HL-60/S4 (cell line): ENCODE measurements around the gene KCTD15.

Source experiments
- in situ Hi-C: fragments of 300-500 bp; cut with MboI; formaldehyde crosslinking; loops from 2 replicates; pipeline ENCODE4 v1.14.3; 2022; ENCODE audit warnings: low sequenced_read_pairs

The KCTD15 gene

DNA sequence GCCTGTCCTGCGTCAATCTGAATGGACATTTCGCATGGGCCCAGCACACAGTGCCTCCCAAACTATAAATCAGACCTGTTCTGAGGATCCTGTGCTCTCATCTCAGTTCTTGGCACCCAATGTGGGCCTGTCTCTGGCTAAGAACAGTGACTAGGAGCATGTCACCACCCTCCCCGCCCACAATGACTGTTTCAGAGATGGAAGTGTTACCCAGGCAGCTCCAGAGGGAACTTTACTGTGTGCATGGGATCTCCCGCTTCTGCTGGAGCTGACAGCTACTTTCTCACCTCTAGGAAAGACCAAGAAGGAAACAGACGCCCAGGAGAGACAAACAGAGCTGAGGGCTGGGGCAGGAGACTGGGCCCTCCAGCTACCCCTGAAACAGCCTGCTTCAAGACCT is 45.0 kb downstream of the KCTD15 start:
- in situ Hi-C loops, result no loop called here

DNA sequence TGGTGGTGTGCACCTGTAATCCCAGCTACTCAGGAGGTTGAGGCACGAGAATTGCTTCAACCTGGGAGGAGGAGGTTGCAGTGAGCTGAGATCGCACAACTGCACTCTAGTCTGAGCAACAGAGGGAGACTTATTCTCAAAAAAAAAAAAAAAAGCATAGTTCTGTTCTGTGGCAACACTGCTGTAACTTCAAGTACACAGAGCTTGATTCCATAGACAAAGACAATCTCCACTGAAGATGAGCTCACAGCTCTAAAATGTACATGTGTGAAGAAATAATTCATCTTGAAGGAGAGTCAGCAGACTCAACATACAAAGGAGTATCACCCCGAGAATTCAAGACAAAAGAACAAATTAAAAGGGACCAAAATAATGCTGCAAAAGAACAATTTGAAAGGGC is 47.8 kb downstream of the KCTD15 start:
- in situ Hi-C loops, result no loop called here

DNA sequence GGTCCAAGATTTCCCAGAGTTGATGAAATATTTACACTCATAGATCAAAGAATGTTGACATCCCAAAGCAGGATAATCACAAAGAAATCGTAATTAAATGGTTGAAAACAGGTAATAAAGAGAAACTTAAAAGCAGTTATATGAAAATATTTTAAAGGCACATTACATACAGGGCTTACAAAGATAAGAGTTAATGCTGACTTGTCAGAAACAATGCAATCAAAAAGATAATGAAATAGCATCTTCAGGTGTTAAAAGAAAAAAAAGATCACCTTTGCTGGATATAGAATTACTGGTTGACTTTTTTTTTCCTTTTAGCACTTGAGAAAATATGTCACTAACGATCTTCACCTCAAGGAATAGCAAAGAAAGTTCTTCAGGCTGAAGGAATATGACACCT is 48.8 kb downstream of the KCTD15 start:
- in situ Hi-C loops, result no loop called here

DNA sequence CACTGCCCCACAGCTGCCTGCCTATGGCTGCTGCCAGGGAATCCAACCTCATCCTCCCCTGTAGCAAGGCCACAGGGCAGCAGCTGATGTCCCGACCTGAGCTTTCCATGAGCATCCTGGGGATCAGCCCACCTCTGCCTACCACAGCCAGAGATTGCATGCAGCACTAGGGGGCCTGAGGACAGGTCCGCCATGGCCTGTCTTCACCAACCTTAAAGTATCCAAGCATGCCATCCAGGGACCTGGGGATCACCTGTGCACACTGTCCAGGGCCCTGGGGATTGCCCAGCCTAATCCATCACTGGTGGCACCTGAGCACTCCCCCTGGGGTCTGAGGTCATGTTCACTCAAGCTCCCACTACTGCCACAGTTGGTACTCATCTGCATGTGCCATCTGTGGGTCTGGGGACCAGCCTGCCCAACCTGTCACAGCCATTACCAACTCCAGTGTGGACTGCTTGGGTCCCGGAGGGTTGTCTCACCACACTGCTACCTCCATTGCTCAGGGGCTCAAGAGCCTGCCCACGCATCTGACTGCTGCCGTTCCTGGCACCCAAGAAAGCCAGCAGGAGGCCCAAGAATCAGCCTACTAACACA is 53.0 kb downstream of the KCTD15 start:
- in situ Hi-C loops, result no loop called here

DNA sequence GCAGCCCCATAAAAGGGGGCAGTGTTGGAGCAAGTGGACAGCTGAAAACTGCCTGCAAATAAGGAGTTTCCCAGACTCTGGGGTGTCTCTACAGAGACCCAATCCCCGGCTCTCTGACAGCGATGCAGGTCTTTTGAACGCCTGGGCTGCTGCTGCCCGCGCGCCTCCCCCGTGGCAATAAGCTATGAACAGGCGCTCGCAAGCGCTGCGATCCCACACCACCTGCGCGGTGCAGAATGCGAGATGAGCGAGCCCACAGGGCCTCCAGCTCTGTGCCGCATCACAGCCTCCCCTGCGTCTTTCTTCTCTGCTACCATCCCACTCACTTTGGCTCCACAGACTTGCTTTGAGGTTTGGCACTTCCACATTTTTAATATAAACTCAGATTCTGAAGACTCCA is 62.3 kb downstream of the KCTD15 start:
- in situ Hi-C loops, result no loop called here

DNA sequence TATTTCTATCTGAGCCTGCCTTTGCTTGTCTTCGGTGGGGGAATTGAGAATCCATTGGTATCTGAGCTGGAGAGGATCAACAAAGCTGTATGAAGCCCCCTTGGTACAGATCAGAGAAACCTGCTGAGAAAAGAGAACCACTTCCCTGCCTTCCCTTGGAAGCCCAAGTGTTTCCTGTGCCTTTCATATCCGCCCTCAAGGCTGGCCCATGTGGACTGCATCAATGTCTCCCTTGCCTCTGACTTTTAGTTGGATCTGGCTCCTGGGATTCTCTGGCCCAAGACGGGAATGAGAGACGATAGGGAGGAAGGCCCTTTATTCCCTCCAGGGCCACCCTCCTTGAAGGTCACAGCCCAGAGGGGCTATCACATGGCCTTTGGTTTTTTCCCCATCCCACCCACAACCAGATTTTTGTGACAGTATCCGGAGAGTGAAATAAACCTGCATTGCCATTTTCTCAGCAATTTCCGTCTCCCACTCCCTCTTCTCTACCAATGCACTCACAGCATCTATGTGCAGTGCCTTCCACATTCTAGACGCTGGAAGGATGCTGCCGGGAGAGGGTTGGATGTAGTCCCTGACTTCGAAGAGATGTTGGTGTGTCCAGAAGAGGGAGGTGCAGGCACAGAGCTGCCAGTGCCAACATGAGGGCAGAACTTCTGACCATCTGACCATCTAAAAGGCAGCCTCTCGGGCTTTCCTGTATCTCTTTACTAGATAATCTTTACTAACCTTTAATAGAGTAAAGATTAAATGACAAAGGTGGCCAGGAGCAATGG is 63.8 kb downstream of the KCTD15 start:
- in situ Hi-C loops, result no loop called here

DNA sequence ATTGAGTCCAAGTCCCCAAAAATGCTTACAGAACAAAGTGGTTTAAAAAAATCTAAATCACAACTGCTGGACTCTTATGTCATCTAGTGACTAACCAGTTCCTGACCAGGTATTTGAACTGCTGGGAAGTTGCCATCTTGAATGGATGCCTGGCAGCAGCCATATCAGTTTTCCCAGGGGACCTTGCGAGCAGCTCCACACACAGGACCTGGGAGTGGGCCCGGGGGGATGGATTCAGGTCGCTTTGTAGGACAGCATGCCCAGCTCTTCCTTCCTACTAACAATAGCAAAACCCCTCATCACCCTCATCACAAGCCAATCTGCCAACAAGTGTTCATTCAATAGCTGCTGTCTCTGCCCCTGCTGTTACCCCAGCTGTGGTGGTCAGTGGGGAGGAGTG is 65.3 kb downstream of the KCTD15 start:
- in situ Hi-C loops, result no loop called here

DNA sequence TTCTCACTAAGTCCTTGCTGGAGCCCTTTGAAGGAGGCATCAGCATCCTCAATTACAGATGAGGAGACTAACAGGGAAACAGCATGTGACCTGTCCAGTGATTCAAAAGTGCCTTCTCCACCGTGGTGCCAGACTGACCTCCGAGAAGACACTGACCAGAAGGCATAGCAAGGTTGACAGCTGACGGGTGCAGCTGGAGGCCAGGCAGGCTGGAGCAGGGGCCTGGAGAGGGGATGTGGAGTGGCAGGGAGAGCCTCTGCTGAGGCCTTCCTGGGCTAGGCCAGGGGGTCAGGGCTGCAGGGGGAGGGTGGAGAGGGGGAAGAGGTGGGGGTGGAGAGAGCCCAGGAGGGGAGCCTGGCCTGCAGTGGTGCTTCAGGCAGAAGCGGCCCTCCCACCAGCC is 66.3 kb downstream of the KCTD15 start:
- in situ Hi-C loops, result no loop called here

DNA sequence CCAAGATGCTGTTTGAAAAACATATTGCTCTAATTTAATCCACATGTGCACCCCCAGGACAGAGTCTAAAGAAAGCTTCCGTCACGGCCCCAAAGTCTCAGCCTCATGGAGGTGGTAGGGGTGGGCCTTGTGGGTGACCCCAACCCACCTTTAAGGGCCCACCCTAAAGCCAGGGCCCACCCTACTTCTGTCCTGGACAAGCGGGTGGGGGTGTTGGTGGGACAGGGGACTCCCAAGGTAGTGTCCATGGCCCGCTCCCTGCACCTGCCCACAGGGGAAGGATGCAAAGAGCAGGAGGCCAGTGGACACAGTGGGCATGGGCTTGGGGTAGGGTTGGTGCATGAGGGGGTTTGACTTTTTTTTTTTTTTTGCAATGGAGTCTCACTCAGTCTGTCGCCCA is 66.8 kb downstream of the KCTD15 start:
- in situ Hi-C loops, result no loop called here

DNA sequence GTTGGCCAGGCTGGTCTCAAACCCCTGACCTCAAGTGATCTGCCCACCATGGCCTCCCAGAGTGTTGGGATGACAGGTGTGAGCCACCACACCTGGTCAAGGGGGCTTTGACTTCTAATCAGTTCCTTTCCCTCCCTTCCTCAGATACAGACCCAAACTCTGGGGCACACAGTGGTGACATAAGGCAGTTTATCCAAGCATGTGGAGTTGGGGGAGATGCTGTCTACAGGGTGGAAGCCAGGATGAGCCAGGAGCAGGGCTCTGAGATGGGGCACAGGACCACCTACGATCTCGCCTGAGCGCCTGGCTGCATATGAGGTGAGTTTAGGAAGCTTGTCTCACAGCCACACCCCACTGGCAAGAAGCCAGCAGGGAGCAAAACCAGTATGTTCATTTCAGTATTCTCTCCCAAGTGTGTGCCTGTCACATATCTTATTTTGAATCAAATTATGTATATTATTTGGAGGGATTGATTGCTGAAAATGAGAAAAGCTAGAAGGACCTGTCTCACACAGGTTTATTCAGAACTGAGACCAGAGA is 67.7 kb downstream of the KCTD15 start:
- in situ Hi-C loops, result no loop called here

DNA sequence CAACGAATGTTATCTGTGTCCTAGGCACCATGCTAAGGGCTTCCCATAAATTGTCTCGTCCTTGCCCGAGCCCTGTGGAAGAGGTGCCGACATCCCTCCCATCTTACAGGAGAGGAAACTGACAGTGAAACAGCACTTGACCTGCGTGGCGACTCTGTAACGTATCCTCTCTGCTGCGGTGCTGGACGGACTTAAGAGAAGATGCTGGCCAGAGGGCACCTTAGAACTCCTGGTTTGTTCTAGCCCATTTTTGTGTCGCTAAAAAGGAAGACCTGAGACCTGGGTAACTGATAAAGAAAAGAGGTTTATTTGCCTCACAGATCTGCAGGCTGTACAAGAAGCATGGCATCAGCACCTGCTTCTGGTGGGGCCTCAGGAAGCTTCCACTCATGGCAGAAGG is 68.6 kb downstream of the KCTD15 start:
- in situ Hi-C loops, result no loop called here
